ENCODE results near the gene MCC.

Gene MCC

DNA sequence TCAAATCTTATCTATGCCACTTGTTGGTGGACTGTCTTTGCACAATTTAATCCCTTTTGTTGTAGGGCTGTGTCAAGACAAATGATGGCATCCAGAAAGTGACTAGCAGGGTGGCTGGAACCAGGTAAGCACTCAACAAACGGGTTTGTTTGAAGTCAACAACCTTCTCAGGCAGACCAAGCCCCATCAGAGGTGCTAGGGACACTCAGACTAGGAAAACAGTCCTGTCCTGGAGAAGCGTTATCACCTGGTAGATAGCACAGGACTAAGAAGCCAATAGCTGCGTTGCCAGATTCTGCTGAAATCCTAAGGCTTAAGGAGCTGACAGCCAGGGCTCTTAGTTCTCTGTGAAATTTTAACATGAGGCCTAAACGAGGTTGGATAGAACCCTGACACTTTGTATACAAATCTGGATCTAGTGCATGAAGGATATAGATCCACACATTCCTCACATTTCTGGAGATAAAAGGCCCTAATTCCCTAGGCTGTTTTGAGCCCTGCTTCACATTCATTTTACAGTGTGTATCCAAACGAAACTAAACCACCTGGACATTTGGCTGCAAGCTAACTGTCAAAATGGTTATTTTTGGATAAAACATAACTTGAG lies 331.9 kb downstream of the MCC start:
- TF ChIP-seq TAF1 (IDR thresholded peaks at IDR 0.05; ENCODE audit: low read depth) (no peak), EP300 (IDR thresholded peaks at IDR 0.05; ENCODE audit: borderline replicate concordance) (no peak), ZBTB7A (IDR thresholded peaks at IDR 0.05; ENCODE audit: low read depth) (no peak), YY1 (IDR thresholded peaks at IDR 0.05; ENCODE audit: low read depth) (no peak), CEBPB (IDR thresholded peaks at IDR 0.05) (no peak), CREB1 (IDR thresholded peaks at IDR 0.05; ENCODE audit: low read depth) (no peak), TCF12 (IDR thresholded peaks at IDR 0.05; ENCODE audit: low read depth) (no peak), USF1 (IDR thresholded peaks at IDR 0.05) (no peak), NFIC (IDR thresholded peaks at IDR 0.05) (no peak), MAX (IDR thresholded peaks at IDR 0.05) (no peak), RAD21 (IDR thresholded peaks at IDR 0.05; ENCODE audit: low read depth) (no peak), TEAD4 (IDR thresholded peaks at IDR 0.05) (no peak), EGR1 (IDR thresholded peaks at IDR 0.05) (no peak), FOXM1 (IDR thresholded peaks at IDR 0.05; ENCODE audit: borderline replicate concordance, low read depth) (no peak)
- TF ChIP-seq, protein P1, sequence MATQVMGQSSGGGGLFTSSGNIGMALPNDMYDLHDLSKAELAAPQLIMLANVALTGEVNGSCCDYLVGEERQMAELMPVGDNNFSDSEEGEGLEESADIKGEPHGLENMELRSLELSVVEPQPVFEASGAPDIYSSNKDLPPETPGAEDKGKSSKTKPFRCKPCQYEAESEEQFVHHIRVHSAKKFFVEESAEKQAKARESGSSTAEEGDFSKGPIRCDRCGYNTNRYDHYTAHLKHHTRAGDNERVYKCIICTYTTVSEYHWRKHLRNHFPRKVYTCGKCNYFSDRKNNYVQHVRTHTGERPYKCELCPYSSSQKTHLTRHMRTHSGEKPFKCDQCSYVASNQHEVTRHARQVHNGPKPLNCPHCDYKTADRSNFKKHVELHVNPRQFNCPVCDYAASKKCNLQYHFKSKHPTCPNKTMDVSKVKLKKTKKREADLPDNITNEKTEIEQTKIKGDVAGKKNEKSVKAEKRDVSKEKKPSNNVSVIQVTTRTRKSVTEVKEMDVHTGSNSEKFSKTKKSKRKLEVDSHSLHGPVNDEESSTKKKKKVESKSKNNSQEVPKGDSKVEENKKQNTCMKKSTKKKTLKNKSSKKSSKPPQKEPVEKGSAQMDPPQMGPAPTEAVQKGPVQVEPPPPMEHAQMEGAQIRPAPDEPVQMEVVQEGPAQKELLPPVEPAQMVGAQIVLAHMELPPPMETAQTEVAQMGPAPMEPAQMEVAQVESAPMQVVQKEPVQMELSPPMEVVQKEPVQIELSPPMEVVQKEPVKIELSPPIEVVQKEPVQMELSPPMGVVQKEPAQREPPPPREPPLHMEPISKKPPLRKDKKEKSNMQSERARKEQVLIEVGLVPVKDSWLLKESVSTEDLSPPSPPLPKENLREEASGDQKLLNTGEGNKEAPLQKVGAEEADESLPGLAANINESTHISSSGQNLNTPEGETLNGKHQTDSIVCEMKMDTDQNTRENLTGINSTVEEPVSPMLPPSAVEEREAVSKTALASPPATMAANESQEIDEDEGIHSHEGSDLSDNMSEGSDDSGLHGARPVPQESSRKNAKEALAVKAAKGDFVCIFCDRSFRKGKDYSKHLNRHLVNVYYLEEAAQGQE (IDR thresholded peaks at IDR 0.05; ENCODE audit: low read depth), result no peak

DNA sequence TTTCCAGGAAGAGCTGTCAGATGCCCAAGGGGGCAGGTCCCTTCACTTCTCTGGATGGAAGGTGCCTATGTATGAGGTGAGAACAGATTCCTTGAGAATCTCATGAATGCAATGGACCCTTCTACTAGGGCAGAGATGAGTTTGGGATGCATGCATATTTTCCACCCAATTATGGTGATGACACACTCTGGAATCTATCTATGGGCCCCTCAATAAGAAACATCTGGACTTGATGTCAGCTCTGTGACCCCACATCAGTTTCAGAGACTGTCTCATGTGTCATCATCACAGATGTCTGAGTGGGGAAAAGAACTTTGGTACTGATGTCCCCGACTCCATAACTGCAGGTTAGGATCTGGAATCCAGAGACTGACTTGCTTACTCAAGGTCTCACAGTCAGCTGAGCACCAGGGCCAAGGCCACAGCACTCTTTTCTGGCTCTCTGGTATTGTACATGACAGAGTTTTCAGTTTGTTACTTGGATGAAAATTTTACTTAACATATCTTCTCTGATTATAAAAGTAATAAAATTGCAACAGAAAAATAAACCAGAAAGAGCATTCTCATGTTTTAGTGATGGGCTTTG lies 334.6 kb downstream of the MCC start:
- no peak for TF ChIP-seq FOXM1 (IDR thresholded peaks at IDR 0.05; ENCODE audit: borderline replicate concordance, low read depth)
- TF ChIP-seq CREB1 (IDR thresholded peaks at IDR 0.05; ENCODE audit: low read depth), result no peak
- no peak for TF ChIP-seq RAD21 (IDR thresholded peaks at IDR 0.05; ENCODE audit: low read depth)
- TF ChIP-seq NFIC (IDR thresholded peaks at IDR 0.05), result no peak
- TF ChIP-seq EGR1 (IDR thresholded peaks at IDR 0.05), result no peak
- TF ChIP-seq USF1 (IDR thresholded peaks at IDR 0.05), result no peak
- no peak for TF ChIP-seq TCF12 (IDR thresholded peaks at IDR 0.05; ENCODE audit: low read depth)
- TF ChIP-seq TAF1 (IDR thresholded peaks at IDR 0.05; ENCODE audit: low read depth), result no peak
- TF ChIP-seq, protein P1 (IDR thresholded peaks at IDR 0.05; ENCODE audit: low read depth), result no peak
- TF ChIP-seq EP300 (IDR thresholded peaks at IDR 0.05; ENCODE audit: borderline replicate concordance), result no peak
- TF ChIP-seq ZBTB7A (IDR thresholded peaks at IDR 0.05; ENCODE audit: low read depth), result no peak
- no peak for TF ChIP-seq YY1 (IDR thresholded peaks at IDR 0.05; ENCODE audit: low read depth)

- TF ChIP-seq CEBPB (IDR thresholded peaks at IDR 0.05) (no peak), RAD21 (IDR thresholded peaks at IDR 0.05; ENCODE audit: low read depth) (no peak), NFIC (IDR thresholded peaks at IDR 0.05) (no peak), MAX (IDR thresholded peaks at IDR 0.05) (no peak), FOXM1 (IDR thresholded peaks at IDR 0.05; ENCODE audit: borderline replicate concordance, low read depth) (no peak), USF1 (IDR thresholded peaks at IDR 0.05) (no peak), TAF1 (IDR thresholded peaks at IDR 0.05; ENCODE audit: low read depth) (no peak), YY1 (IDR thresholded peaks at IDR 0.05; ENCODE audit: low read depth) (no peak), CREB1 (IDR thresholded peaks at IDR 0.05; ENCODE audit: low read depth) (no peak), ZBTB7A (IDR thresholded peaks at IDR 0.05; ENCODE audit: low read depth) (no peak), EGR1 (IDR thresholded peaks at IDR 0.05) (no peak), TCF12 (IDR thresholded peaks at IDR 0.05; ENCODE audit: low read depth) (no peak), EP300 (IDR thresholded peaks at IDR 0.05; ENCODE audit: borderline replicate concordance) (no peak), TEAD4 (IDR thresholded peaks at IDR 0.05) (no peak)
- TF ChIP-seq, protein P1 (IDR thresholded peaks at IDR 0.05; ENCODE audit: low read depth), result no peak
These were observed 335.9 kb downstream of the MCC start for GRCh38 chr5:113152380-113152740.

Measured in Ishikawa (cell line).